ENCODE data around the gene MIDN. TPM values are rescaled to one million over a fixed set of nuclear protein-coding genes. Genes with fewer than 3 reads are reported as not detected.

The MIDN gene
- total and polyA plus RNA-seq, 2 donors: 8.7 to 55.1 TPM

DNA sequence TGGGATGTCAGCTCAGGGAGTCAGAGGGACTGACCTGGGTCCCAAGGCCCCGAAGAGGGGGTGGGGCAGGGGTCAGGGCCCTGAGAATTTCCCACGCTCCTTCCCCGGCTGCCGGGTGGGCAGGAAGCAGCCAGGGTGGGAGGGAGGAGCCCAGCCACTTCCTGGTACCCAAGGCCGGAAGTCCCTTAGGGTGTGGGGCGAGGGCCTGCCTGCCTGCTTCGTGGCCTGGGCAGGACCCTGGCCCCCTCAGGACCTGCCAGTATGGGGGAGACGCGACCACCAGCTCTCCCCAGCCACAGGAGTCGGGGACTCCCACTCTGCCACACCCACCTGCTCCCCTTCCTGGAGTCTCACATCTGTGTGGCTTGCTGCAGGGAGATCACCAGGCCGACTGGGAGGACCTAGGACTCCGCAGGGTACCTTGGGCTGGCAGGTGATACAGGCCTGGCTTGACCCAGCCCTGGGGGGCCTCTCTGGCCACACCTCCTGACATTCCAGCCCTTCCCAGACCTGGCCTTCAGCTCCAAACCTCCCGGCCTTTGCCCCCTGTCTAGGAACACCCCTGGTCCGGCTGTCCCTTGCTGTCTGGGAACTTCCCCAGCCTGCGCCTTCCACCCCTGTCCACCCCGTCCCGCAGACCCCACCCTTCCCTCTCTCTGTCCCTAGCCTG is 11.0 kb downstream of the MIDN start:
- H3K27me3 ChIP-seq (ENCODE audit: control insufficient read depth in 2 of 2, insufficient read depth in 1 of 2, low read length in 1 of 2): no peaks in the 10 kb centered on the region
- peak in 3 of 9 donors; percentile 61 to 76 (median 68) for DNase-seq (ENCODE audit: low read depth in 6 of 9, low spot score in 9 of 9)
- peaks cover 38% of the 10 kb centered on the region in 2 donors for H3K36me3 ChIP-seq (ENCODE audit: control insufficient read depth in 2 of 2, insufficient read depth in 2 of 2, low read length in 1 of 2)
- 21% methylated on average over 17 of the region's 17 CpGs for WGBS
- H3K4me1 ChIP-seq (ENCODE audit: control insufficient read depth in 2 of 2, insufficient read depth in 2 of 2, low read length in 2 of 2): peaks cover 37 to 61% of the 10 kb centered on the region in 2 donors
- H3K9me3 ChIP-seq (ENCODE audit: control insufficient read depth in 2 of 2, insufficient read depth in 1 of 2, low read length in 1 of 2): peaks cover 0 to 11% of the 10 kb centered on the region in 2 donors
- H3K4me3 ChIP-seq (ENCODE audit: low read length in 2 of 2): peak overlapping the region; percentile 28 to 41
- H3K27ac ChIP-seq (ENCODE audit: low read depth in 1 of 2, low read length in 1 of 2): peak overlapping the region; percentile 79 to 95

- Histone ChIP-seq H3K9me3 (ENCODE audit: control insufficient read depth in 2 of 2, insufficient read depth in 1 of 2, low read length in 1 of 2) (peaks cover 0 to 10% of the 10 kb centered on the region in 2 donors), H3K4me1 (ENCODE audit: control insufficient read depth in 2 of 2, insufficient read depth in 2 of 2, low read length in 2 of 2) (peaks cover 37 to 69% of the 10 kb centered on the region in 2 donors), H3K27ac (ENCODE audit: low read depth in 1 of 2, low read length in 1 of 2) (peak overlapping the region; percentile 79 to 95), H3K4me3 (ENCODE audit: low read length in 2 of 2) (peak overlapping the region; percentile 41 to 72), H3K27me3 (ENCODE audit: control insufficient read depth in 2 of 2, insufficient read depth in 1 of 2, low read length in 1 of 2) (peaks cover 0 to 4% of the 10 kb centered on the region in 2 donors), H3K36me3 (ENCODE audit: control insufficient read depth in 2 of 2, insufficient read depth in 2 of 2, low read length in 1 of 2) (peaks cover 30 to 31% of the 10 kb centered on the region in 2 donors)
- WGBS: 21% methylated on average over 33 of the region's 33 CpGs
- DNase-seq (ENCODE audit: low read depth in 6 of 9, low spot score in 9 of 9): peak in 1 of 9 donors; percentile 60
Observed at GRCh38 chr19:1259876-1260748, 11.7 kb downstream of the MIDN start.

DNA sequence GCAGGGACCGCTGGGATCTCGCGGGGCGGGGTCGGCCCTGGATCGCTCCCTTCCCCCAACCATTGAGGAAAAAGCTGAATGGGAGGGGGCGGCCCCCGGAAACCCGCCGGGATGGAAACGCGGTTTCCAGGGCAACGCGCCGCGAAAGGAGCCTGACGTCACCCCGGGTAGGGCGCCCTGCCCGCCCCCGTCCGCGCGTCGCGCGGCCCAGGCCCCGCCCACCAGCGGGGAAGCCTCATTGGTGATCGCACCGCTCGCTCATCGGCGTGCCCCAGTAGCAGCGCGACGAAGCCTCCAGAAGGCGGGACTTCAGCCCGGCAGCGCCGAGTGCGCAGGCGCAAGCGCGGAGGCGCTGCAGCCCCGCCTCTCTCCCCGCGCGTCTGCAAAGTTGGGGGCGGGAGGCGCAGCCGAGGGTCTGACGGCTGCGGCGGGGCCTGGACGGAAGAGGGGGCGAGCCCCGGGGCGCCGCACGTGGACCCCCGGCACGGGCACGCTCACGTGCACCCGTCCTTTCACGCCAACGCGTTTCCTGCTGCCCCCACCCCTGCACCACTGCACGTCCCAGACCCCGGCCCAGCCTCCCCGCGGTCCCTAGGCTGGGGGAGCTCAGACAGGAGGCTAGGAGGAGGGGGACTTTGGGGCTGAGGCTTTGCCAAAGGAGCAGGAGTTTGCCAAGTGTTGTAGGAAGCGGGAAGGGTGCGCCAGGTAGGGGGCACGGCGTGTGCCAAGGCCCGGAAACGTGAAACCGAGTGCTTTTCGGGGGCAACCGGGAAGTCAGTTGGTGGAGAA is 12.6 kb downstream of the MIDN start:
- H3K27ac ChIP-seq (ENCODE audit: low read depth in 1 of 2, low read length in 1 of 2): peak overlapping the region; percentile 89 to 95
- peaks cover 39 to 74% of the 10 kb centered on the region in 2 donors for H3K4me1 ChIP-seq (ENCODE audit: control insufficient read depth in 2 of 2, insufficient read depth in 2 of 2, low read length in 2 of 2)
- H3K9me3 ChIP-seq (ENCODE audit: control insufficient read depth in 2 of 2, insufficient read depth in 1 of 2, low read length in 1 of 2): peaks cover 0 to 14% of the 10 kb centered on the region in 2 donors
- DNase-seq (ENCODE audit: low read depth in 6 of 9, low spot score in 9 of 9): peak in 7 of 9 donors; percentile 93 to 99 (median 97)
- WGBS: under 1% methylated on average over 83 of the region's 83 CpGs
- H3K36me3 ChIP-seq (ENCODE audit: control insufficient read depth in 2 of 2, insufficient read depth in 2 of 2, low read length in 1 of 2): peaks cover 22% of the 10 kb centered on the region in 2 donors
- peaks cover 2 to 10% of the 10 kb centered on the region in 2 donors for H3K27me3 ChIP-seq (ENCODE audit: control insufficient read depth in 2 of 2, insufficient read depth in 1 of 2, low read length in 1 of 2)
- peak overlapping the region; percentile 65 to 72 for H3K4me3 ChIP-seq (ENCODE audit: low read length in 2 of 2)

DNA sequence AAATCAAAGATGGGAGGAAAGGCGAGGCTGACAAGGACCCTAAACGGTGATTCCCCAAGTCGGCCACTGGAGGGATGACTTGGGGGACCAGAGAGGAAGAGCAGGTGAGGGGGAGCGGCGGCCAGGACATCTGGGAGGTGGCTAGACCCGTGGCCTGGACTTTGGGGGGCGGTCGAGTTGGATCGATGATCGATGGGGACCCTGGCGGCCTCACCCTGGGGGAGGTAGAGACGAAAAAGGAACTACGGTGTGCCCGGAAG is 13.1 kb downstream of the MIDN start:
- peaks cover 0 to 18% of the 10 kb centered on the region in 2 donors for H3K9me3 ChIP-seq (ENCODE audit: control insufficient read depth in 2 of 2, insufficient read depth in 1 of 2, low read length in 1 of 2)
- 5% methylated on average over 14 of the region's 14 CpGs for WGBS
- H3K27me3 ChIP-seq (ENCODE audit: control insufficient read depth in 2 of 2, insufficient read depth in 1 of 2, low read length in 1 of 2): peaks cover 7 to 15% of the 10 kb centered on the region in 2 donors
- peaks cover 44 to 79% of the 10 kb centered on the region in 2 donors for H3K4me1 ChIP-seq (ENCODE audit: control insufficient read depth in 2 of 2, insufficient read depth in 2 of 2, low read length in 2 of 2)
- H3K36me3 ChIP-seq (ENCODE audit: control insufficient read depth in 2 of 2, insufficient read depth in 2 of 2, low read length in 1 of 2): peaks cover 17 to 19% of the 10 kb centered on the region in 2 donors
- peak overlapping the region; percentile 88 to 89 for H3K27ac ChIP-seq (ENCODE audit: low read depth in 1 of 2, low read length in 1 of 2)
- peak overlapping the region; percentile 65 to 72 for H3K4me3 ChIP-seq (ENCODE audit: low read length in 2 of 2)
- no peak for DNase-seq (ENCODE audit: low read depth in 6 of 9, low spot score in 9 of 9)

DNA sequence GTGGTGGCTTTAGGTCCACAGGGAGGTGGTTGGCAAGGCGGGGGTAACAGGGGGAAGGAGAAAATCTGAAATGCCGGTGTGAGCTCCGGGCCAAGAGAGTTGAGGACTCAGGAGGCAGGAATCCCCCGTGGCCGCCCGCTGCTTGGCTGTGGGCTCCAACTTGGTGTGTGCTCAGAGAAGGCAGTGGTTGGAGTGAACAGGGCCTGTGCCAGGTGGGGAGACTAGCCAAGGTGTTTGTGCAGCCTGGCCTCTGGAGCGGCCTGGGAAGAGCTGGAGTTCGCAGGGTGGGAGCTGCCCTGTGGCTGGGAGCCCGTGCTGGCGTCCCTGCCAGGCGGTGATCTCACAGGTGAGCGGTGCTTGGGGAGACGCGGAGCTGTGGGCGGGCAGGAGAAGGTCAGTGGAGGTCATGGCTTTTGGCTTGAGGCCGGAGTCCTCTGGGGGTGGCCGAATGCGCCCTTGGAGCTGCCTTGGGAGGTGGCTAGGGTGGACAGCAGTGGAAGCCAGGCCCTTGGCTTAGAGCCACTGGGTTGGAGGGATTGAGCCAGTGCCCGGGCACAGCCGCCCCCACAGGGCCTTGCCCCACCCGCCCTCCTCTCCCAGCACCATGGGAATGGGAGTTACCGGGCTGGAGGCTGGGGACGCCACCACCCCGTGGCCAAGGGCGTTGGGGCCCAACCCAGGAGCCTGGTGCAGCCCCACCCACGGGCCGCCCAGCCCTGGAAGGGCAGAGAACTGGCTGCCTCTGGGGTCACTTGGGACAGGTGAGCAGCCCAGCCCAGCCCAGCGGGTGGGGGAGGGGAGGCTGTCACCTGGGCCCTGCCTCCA is 13.6 kb downstream of the MIDN start:
- H3K27ac ChIP-seq (ENCODE audit: low read depth in 1 of 2, low read length in 1 of 2): peak overlapping the region; percentile 88 to 89

GRCh38 chr19:1262623-1263123 is 14.3 kb downstream of the MIDN start:
- Histone ChIP-seq H3K4me3 (ENCODE audit: low read length in 2 of 2) (peak overlapping the region in 1 of 2 donors; percentile 13), H3K9me3 (ENCODE audit: control insufficient read depth in 2 of 2, insufficient read depth in 1 of 2, low read length in 1 of 2) (peaks cover 0 to 16% of the 10 kb centered on the region in 2 donors), H3K4me1 (ENCODE audit: control insufficient read depth in 2 of 2, insufficient read depth in 2 of 2, low read length in 2 of 2) (peaks cover 56 to 87% of the 10 kb centered on the region in 2 donors), H3K27ac (ENCODE audit: low read depth in 1 of 2, low read length in 1 of 2) (peak overlapping the region; percentile 88 to 89), H3K36me3 (ENCODE audit: control insufficient read depth in 2 of 2, insufficient read depth in 2 of 2, low read length in 1 of 2) (peaks cover 5 to 7% of the 10 kb centered on the region in 2 donors), H3K27me3 (ENCODE audit: control insufficient read depth in 2 of 2, insufficient read depth in 1 of 2, low read length in 1 of 2) (peaks cover 11 to 27% of the 10 kb centered on the region in 2 donors)
- 65% methylated on average over 21 of the region's 21 CpGs for WGBS
- peak in 1 of 9 donors; percentile 44 for DNase-seq (ENCODE audit: low read depth in 6 of 9, low spot score in 9 of 9)

More for the DNA sequence above, 13.6 kb downstream of the MIDN start:
- 60% methylated on average over 28 of the region's 28 CpGs for WGBS
- no peak for DNase-seq (ENCODE audit: low read depth in 6 of 9, low spot score in 9 of 9)
- H3K4me3 ChIP-seq (ENCODE audit: low read length in 2 of 2): peak overlapping the region; percentile 65 to 72
- peaks cover 0 to 16% of the 10 kb centered on the region in 2 donors for H3K9me3 ChIP-seq (ENCODE audit: control insufficient read depth in 2 of 2, insufficient read depth in 1 of 2, low read length in 1 of 2)
- peaks cover 11 to 14% of the 10 kb centered on the region in 2 donors for H3K36me3 ChIP-seq (ENCODE audit: control insufficient read depth in 2 of 2, insufficient read depth in 2 of 2, low read length in 1 of 2)
- H3K4me1 ChIP-seq (ENCODE audit: control insufficient read depth in 2 of 2, insufficient read depth in 2 of 2, low read length in 2 of 2): peaks cover 49 to 84% of the 10 kb centered on the region in 2 donors
- H3K27me3 ChIP-seq (ENCODE audit: control insufficient read depth in 2 of 2, insufficient read depth in 1 of 2, low read length in 1 of 2): peaks cover 11 to 21% of the 10 kb centered on the region in 2 donors

GRCh38 chr19:1263188-1263587 is 14.8 kb downstream of the MIDN start:
- DNase-seq (ENCODE audit: low read depth in 6 of 9, low spot score in 9 of 9): no peak
- WGBS: 84% methylated on average over 5 of the region's 5 CpGs
- H3K4me3 ChIP-seq (ENCODE audit: low read length in 2 of 2): no peak overlapping the region

More at GRCh38 chr19:1263188-1263587, 14.8 kb downstream of the MIDN start:
- peaks cover 61 to 87% of the 10 kb centered on the region in 2 donors for H3K4me1 ChIP-seq (ENCODE audit: control insufficient read depth in 2 of 2, insufficient read depth in 2 of 2, low read length in 2 of 2)
- H3K9me3 ChIP-seq (ENCODE audit: control insufficient read depth in 2 of 2, insufficient read depth in 1 of 2, low read length in 1 of 2): peaks cover 0 to 20% of the 10 kb centered on the region in 2 donors
- peaks cover 2% of the 10 kb centered on the region in 2 donors for H3K36me3 ChIP-seq (ENCODE audit: control insufficient read depth in 2 of 2, insufficient read depth in 2 of 2, low read length in 1 of 2)
- H3K27me3 ChIP-seq (ENCODE audit: control insufficient read depth in 2 of 2, insufficient read depth in 1 of 2, low read length in 1 of 2): peaks cover 11 to 32% of the 10 kb centered on the region in 2 donors
- H3K27ac ChIP-seq (ENCODE audit: low read depth in 1 of 2, low read length in 1 of 2): no peak overlapping the region
